Effector memory CD8-positive, alpha-beta T cell (primary cell): Measurements from ENCODE around the gene PCAT6.

Experiments
- ATAC-seq: fragments of 150-1000 bp; cut with Tn5 transposase; replicated peaks from 2 replicates; pipeline ENCODE4 v1.10.0; 2021; ENCODE audit warnings: mild to moderate bottlenecking, moderate library complexity
- DNase-seq, 3 experiments: peaks; one replicate each; pipeline ENCODE4 v3.0.0; 2021
- H3K27ac Mint-ChIP-seq, 2 donors: one replicate each; pipeline ENCODE4 v1.8.0; 2022; ENCODE audit warnings: mild to moderate bottlenecking in 2 of 2, mixed read lengths in 2 of 2, moderate library complexity in 2 of 2
- H3K27me3 Mint-ChIP-seq, 2 donors: one replicate each; pipeline ENCODE4 v1.8.0; 2022; ENCODE audit warnings: mixed read lengths in 2 of 2
- H3K36me3 Mint-ChIP-seq: one replicate; pipeline ENCODE4 v1.8.0; 2022; ENCODE audit warnings: mild to moderate bottlenecking, moderate library complexity, mixed read lengths; ENCODE audit not compliant: insufficient read depth
- H3K4me1 Mint-ChIP-seq, 2 donors: one replicate each; pipeline ENCODE4 v1.8.0; 2022; ENCODE audit warnings: low read depth in 2 of 2, mixed read lengths in 2 of 2
- H3K4me3 Mint-ChIP-seq, 2 donors: one replicate each; pipeline ENCODE4 v1.8.0; 2022; ENCODE audit warnings: mild to moderate bottlenecking in 2 of 2, mixed read lengths in 2 of 2, moderate library complexity in 2 of 2
- H3K9me3 Mint-ChIP-seq, 2 donors: one replicate each; pipeline ENCODE4 v1.8.0; 2022; ENCODE audit warnings: mixed read lengths in 2 of 2

Gene PCAT6

GRCh38 chr1:202800742-202801141 is 10.0 kb upstream of the PCAT6 start:
- no peak for DNase-seq
- no peaks in the 10 kb centered on the region for H3K9me3 Mint-ChIP-seq
- H3K27ac Mint-ChIP-seq: no peak overlapping the region
- H3K4me1 Mint-ChIP-seq: peaks cover 12 to 33% of the 10 kb centered on the region in 2 donors
- no peak for ATAC-seq
- H3K4me3 Mint-ChIP-seq: no peak overlapping the region
- H3K27me3 Mint-ChIP-seq: no peaks in the 10 kb centered on the region
- H3K36me3 Mint-ChIP-seq: peaks cover 3% of the 10 kb centered on the region

GRCh38 chr1:202801175-202801574 is 9.6 kb upstream of the PCAT6 start:
- Mint-ChIP-seq H3K4me3 (no peak overlapping the region), H3K27me3 (no peaks in the 10 kb centered on the region), H3K27ac (no peak overlapping the region), H3K4me1 (peaks cover 14 to 35% of the 10 kb centered on the region in 2 donors), H3K36me3 (peaks cover 3% of the 10 kb centered on the region), H3K9me3 (no peaks in the 10 kb centered on the region)
- DNase-seq (no peak), ATAC-seq (no peak)

DNA sequence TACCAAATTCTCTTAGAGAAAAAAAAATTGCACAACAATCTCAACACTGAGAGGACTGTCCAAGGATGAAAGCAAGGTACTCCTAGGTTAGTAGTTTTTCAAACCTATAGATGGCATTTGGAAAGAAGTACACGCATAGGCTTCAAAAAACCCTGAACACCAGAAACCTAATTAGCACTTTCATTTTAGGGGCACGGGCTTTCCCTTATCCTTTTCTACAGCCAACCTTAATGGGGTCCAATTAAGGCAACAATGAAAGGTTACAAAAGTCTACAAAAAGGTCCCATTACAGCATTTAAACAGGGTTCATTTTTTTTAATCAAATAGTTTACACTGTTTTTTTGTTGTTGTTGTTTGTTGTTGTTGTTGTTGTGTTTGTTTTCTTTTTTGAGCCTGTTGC is 8.7 kb upstream of the PCAT6 start:
- no peaks in the 10 kb centered on the region for H3K27me3 Mint-ChIP-seq
- DNase-seq (no peak), ATAC-seq (no peak)
- no peak overlapping the region for H3K4me3 Mint-ChIP-seq
- no peak overlapping the region for H3K27ac Mint-ChIP-seq
- H3K36me3 Mint-ChIP-seq: peaks cover 3% of the 10 kb centered on the region
- H3K9me3 Mint-ChIP-seq: no peaks in the 10 kb centered on the region
- H3K4me1 Mint-ChIP-seq: peaks cover 18 to 37% of the 10 kb centered on the region in 2 donors

- no peak overlapping the region for H3K4me3 Mint-ChIP-seq
- DNase-seq: no peak
- H3K27ac Mint-ChIP-seq: no peak overlapping the region
- H3K4me1 Mint-ChIP-seq: peaks cover 18 to 32% of the 10 kb centered on the region in 2 donors
- H3K9me3 Mint-ChIP-seq: no peaks in the 10 kb centered on the region
- ATAC-seq: no peak
- H3K36me3 Mint-ChIP-seq: peaks cover 3% of the 10 kb centered on the region
- H3K27me3 Mint-ChIP-seq: no peaks in the 10 kb centered on the region
Observed at GRCh38 chr1:202802998-202803932, 7.5 kb upstream of the PCAT6 start.

GRCh38 chr1:202804126-202804525 is 6.6 kb upstream of the PCAT6 start:
- H3K9me3 Mint-ChIP-seq: no peaks in the 10 kb centered on the region
- H3K27me3 Mint-ChIP-seq: no peaks in the 10 kb centered on the region
- peaks cover 24 to 40% of the 10 kb centered on the region in 2 donors for H3K4me1 Mint-ChIP-seq
- no peak overlapping the region for H3K27ac Mint-ChIP-seq
- H3K36me3 Mint-ChIP-seq: peaks cover 2% of the 10 kb centered on the region
- DNase-seq (no peak), ATAC-seq (no peak)
- no peak overlapping the region for H3K4me3 Mint-ChIP-seq

DNA sequence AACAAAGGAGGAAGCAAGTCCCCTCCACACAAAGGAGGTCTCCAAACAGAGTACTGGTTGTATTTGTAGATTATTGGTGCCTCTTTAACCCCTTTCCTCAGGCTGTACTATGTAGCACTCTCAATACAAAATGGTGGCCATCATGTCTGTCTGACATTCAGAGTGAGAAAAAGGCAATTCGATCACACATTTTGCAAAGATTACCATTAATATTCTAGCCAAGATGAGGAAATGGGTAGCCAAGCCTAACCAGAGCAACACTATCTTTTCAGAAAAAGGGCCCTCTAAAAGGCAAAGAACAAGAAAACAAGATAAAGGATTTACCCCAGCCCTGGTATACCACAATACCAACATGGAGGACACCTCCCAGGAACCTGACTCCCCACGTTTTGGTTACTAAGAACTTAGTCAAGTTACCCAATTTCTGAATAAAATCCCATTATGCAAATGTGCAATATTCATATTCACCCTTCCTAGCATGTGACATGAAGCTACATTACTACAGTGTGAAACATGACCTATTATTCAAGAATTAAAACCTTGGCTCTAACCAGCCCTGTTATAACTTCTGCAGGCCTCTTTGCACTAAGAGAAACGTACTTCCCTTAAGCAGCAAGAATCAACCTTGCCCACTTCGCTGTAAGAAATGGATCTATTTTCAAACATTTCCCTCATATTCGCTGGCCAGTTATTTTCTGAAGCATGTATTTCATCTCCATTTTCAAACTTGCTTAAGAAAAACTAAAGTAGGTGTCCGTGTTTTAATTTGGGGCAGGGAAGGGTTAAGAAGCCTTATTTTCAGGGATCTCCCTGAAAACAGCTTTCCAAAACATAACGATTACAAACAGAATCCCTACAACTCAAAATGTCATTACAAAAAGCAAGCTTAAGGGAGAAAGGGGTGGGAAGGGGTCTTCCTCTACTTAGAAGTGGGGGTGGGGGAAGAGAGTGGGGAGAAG is 4.6 kb upstream of the PCAT6 start:
- H3K4me3 Mint-ChIP-seq: peak overlapping the region; percentile 81 to 85
- peaks cover 27 to 40% of the 10 kb centered on the region in 2 donors for H3K4me1 Mint-ChIP-seq
- DNase-seq (no peak), ATAC-seq (no peak)
- H3K27ac Mint-ChIP-seq: peak overlapping the region; percentile 66 to 69
- H3K9me3 Mint-ChIP-seq: no peaks in the 10 kb centered on the region
- H3K27me3 Mint-ChIP-seq: no peaks in the 10 kb centered on the region
- H3K36me3 Mint-ChIP-seq: peaks cover 3% of the 10 kb centered on the region

- peak in 2 of 3 experiments; percentile 4 to 7 for DNase-seq
- H3K4me1 Mint-ChIP-seq: peaks cover 33 to 47% of the 10 kb centered on the region in 2 donors
- H3K27ac Mint-ChIP-seq: peak overlapping the region; percentile 66 to 69
Observed at GRCh38 chr1:202806845-202807450, 3.8 kb upstream of the PCAT6 start.

DNA sequence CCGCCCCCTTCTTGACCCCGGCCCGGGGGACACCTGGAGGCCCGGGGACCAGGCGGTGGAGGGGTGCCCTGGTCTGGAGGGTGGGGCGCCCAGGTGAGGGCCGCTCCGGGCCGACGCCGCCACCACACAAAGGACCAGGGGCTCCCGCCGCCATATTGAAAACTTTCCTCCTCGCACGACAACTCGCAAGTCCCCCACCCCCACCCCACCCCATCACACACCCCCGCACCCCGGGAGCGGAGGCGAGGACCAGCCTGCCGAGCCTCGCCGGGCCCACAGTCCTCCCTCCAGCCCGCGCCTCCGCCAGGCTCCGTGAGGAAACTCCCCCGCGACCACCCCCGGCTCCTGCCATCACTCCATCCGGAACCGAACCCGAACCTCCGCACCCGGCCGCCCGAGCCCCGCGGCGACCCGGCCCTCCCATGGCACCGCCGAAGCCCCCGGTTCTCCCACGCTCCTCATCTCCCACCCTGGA is 3.3 kb upstream of the PCAT6 start:
- Mint-ChIP-seq H3K27ac (peak overlapping the region; percentile 66 to 69), H3K36me3 (peaks cover 10% of the 10 kb centered on the region), H3K4me3 (peak overlapping the region; percentile 81 to 85), H3K9me3 (no peaks in the 10 kb centered on the region), H3K4me1 (peaks cover 33 to 45% of the 10 kb centered on the region in 2 donors), H3K27me3 (no peaks in the 10 kb centered on the region)
- DNase-seq (peak in 2 of 3 experiments; percentile 13 to 14), ATAC-seq (peak; percentile 37)

More at GRCh38 chr1:202806845-202807450, 3.8 kb upstream of the PCAT6 start:
- Mint-ChIP-seq H3K4me3 (peak overlapping the region; percentile 81 to 85), H3K27me3 (no peaks in the 10 kb centered on the region), H3K9me3 (no peaks in the 10 kb centered on the region), H3K36me3 (peaks cover 10% of the 10 kb centered on the region)
- no peak for ATAC-seq

- Mint-ChIP-seq H3K9me3 (no peaks in the 10 kb centered on the region), H3K27me3 (no peaks in the 10 kb centered on the region), H3K4me1 (peaks cover 29 to 39% of the 10 kb centered on the region in 2 donors), H3K36me3 (peaks cover 10% of the 10 kb centered on the region), H3K4me3 (peak within 1 kb of the TSS; percentile 81 to 85), H3K27ac (peak within 1 kb of the TSS; percentile 66 to 69)
- ATAC-seq: peak; percentile 64
- DNase-seq: peak; percentile 48 to 55 (median 51)
Observed at GRCh38 chr1:202807926-202808757, 2.6 kb upstream of the PCAT6 start, which contains the start of gene KDM5B. TSS of gene KDM5B (minus strand) at chr1:202808421. CDS start at chr1:202808305, 116 bp downstream.

GRCh38 chr1:202809597-202810159 is 1.1 kb upstream of the PCAT6 start:
- H3K4me1 Mint-ChIP-seq: peaks cover 29 to 38% of the 10 kb centered on the region in 2 donors
- H3K27ac Mint-ChIP-seq: peak overlapping the region in 1 of 2 donors; percentile 53
- H3K9me3 Mint-ChIP-seq: no peaks in the 10 kb centered on the region
- peaks cover 10% of the 10 kb centered on the region for H3K36me3 Mint-ChIP-seq
- no peaks in the 10 kb centered on the region for H3K27me3 Mint-ChIP-seq
- no peak for DNase-seq
- no peak for ATAC-seq
- H3K4me3 Mint-ChIP-seq: peak overlapping the region; percentile 83 to 85

DNA sequence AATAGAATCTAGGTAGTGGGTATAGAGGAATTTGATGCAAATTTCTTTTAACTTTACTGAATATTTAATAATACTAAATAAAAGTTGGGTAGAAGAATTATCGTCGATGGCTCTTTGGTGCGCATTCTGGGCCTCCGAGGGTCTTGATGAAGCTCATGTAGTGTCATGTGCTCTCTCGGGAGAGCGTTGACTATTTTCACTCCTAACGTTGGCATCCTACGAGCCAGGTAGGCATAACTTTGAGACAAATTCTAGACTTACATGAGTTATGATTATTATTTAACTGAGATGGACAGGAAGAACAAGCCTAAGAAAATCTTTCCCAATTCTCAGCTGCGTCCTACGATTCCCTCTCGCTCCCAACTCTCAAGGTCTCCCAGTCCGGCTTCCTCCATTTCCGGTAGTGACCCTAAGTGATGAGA is 550 bp upstream of the PCAT6 start:
- no peak for ATAC-seq
- Mint-ChIP-seq H3K4me3 (peak overlapping the region; percentile 83 to 85), H3K27ac (peak overlapping the region; percentile 53 to 87), H3K4me1 (peaks cover 29 to 37% of the 10 kb centered on the region in 2 donors), H3K27me3 (no peaks in the 10 kb centered on the region), H3K9me3 (no peaks in the 10 kb centered on the region), H3K36me3 (peaks cover 10% of the 10 kb centered on the region)
- no peak for DNase-seq
